GM21423 (cell line): ENCODE measurements around the gene RASSF6.
"Not testable (repeated sequence)": the region's sequence is repeated elsewhere in the genome, so short reads cannot be mapped to it uniquely, and the experiment has no call there.

Experiments used
- ATAC-seq: cut with Tn5 transposase; IDR thresholded peaks from one replicate; pipeline ENCODE4 v1.9.1; 2021; ENCODE audit warnings: mild to moderate bottlenecking, moderate library complexity; ENCODE audit not compliant: unreplicated experiment

Gene RASSF6

DNA sequence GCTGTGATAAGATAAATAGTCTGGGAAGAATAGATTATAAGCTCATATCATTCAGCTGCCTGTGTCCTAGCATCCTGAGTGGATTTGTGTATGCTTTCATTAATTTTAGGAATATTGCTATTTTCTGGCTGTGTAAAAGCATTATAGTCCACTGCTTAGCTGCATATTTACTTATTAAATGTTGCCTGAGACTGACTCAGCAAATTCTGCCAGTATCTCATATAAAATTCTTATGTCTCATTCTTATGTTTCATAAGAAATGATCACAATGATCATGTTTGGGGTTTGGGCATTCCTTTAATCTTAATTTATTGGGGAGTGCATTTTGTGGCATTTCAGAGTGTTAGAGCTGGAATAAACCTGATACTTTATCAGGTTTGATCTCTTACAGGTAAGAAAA, 34.9 kb downstream of the RASSF6 start:
- no peak for ATAC-seq

DNA sequence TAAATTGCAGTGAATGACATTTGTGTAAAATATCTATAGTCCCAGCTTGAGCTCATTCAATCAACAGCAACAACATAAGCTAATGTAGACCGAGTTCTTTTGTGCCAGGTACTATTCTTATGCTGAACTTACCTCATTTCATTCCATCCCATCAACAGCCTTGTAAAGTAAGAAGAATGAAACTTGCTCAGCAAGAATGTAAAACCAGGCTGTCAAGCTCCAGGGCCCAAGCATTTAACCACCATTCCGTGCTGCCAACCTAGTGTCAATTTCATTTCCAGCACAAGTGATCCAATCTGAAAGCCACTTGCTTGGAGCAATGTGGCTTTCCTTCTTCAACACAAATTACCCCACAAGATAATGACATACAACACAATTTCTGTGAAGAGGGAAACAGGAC, 36.6 kb downstream of the RASSF6 start:
- no peak for ATAC-seq

DNA sequence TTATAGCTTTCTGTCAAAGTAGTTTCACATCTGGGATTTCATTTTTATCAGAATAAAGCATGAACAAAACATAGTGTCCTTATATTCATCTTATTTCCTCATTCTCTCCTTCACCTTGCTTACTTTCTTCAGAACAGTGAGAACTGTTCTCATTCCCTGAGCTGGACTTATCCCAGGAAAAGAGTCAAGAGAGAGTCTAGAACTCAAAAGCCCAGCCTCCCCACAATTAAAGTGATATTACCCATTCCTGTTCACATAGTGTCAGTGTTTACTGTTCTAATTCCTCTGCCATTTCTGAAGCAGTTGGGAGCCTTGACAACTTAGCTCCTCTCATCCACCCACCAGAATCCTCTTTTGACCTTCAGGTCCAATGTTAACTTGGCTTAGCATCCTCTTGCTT, 42.9 kb downstream of the RASSF6 start:
- no peak for ATAC-seq

DNA sequence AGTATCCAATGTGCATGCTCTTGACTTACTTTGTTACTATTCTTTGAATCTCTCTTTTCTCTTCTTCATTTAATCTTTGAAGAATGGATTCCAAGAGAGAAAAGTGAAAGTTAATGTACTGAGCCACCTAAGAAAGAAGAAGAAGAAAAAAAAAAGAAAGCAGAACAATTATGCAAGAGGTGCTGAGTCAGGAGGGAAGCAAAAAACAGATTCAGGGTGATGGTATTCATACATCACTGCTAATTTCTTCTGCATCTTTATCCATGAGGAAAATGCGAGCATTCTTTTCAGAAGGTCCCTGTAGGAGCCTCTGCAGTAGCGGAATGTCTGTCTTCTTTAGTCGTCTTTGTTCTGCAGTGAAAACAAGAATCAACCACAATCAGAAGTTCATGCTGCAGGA, 43.9 kb downstream of the RASSF6 start:
- no peak for ATAC-seq

DNA sequence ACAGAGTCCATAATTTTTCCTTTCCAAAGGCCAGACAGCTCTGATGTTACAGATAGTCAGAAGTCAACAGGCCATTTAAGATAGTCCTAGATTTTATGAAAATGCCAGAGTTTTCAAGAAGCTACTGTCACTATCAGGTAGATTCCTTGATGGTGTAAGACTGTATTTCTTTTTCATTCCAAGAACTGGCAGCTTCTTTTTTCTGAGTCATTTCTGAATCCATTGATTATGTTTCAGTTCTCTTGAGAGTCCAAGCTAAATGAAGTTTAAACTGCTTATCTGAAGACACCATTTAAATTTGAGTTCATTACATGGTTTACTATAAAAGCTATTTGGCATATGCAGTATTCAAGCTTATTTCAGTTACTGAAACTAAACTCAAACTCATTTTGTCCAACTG, 44.6 kb downstream of the RASSF6 start:
- no peak for ATAC-seq

DNA sequence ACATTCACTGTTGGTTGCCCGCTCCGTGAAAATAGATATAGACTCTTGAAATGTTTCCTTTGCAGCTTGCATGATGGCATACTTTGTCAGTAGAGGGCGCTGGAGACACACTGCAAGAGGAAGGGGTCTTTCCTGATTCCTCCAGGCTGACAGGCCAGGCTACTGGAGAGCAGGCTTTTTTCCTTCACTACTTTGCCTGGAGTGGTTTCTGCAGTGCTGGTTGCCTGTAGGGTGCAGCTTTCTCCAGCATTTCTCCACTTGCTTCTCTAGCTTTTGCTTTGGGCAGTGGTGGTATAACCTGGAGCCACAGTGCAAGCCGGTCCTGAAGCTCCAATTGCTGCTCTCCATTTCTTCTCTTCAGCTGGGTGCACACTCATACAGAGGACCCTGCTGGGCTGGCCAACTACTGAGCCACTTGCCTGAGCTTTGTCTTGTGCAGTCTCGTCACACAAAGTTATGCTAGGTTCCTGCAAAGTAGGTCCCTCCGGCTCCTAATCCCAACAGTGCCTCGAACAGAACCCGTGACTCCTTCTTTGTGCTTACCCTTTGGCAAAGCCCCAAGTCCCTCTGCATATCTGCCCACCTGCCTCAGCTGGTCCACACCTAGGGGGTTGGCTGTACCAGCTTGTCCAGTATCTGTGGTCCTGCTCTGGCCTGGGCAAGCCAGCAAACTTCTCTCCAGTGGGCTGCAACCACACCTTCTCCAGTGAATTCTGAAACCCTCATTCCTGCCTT, 46.3 kb downstream of the RASSF6 start:
- ATAC-seq: peak; percentile 61

DNA sequence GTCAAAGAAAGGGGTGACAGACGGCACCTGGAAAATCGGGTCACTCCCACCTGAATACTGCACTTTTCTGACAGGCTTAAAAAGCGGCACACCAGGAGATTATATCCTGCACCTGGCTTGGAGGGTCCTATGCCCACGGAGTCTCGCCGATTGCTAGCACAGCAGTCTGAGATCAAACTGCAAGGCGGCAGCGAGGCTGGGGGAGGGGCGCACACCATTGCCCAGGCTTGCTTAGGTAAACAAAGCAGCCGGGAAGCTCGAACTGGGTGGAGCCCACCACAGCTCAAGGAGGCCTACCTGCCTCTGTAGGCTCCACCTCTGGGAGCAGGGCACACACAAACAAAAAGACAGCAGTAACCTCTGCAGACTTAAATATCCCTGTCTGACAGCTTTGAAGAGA, 69.4 kb downstream of the RASSF6 start:
- ATAC-seq: not testable (repeated sequence)

DNA sequence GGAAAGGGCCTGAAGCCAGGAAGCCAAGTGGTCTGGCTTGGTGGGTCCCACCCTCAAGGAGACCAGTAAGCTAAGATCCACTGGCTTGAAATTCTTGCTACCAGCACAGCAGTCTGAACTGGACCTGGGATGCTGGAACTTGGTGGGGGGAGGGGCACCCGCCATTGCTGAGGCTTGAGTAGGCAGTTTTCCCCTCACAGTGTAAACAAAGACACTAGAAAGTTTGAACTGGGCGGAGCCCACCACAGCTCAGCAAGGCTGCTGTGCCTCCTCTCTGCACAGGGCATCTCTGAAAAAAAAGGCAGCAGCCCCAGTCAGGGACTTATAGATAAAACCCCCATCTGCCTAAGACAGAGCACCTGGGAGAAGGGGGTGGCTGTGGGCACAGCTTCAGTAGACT, 75.6 kb downstream of the RASSF6 start:
- no peak for ATAC-seq

DNA sequence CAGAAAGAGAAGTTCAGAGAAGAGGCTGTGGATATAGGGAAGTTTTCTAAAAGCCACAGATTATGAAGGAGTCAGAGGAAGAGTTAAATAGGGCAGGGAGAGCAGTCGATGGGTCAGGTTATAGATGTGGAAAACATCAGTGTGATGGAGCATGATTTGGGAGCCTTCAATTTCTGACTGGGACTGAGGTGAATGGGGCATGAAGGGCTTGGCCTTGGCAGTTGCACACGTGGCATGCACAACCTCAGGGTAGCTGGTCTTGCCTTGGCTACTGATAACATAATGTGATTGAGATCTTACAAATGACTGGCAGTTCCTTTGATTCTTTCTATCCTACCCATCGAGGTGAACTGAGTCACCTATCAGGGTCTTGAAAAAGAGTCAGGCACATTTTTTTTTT, 79.0 kb downstream of the RASSF6 start:
- ATAC-seq: no peak

DNA sequence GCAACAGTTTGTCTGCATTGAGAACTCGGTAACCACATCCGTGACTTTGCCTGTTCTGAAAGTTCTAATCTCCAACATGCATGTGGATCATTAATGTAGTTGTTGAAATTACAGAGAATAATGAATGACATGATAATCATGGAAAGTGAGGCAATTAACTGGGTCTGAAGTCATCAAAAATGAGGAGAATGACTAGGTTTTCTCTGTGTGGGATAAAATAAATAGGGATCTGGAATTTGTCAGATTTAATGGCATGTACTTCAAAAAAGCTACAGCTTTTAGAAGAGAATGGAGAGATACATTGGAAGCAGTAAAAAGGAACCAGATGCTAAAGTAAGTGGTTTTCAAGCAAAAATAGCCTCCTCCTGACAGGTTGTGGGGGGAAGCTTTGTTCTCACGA, 79.4 kb downstream of the RASSF6 start:
- no peak for ATAC-seq

DNA sequence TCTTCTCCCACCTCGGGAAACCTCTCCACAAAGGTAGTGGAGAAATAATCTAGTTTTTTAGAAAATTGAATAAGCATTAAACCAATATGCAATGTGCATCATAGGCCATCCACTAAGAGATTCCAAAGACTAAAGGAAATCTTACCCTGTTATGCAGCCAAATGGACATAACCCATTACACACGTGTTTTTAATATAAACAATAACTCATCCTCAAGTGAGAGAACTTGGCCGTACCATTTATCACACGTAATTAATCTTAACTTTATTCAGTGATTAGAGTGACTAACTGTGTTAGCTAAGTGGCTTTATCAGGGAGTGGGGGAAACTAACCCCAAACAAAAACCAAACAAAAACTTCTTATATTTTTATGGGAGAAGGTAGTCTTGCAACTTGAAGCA, 80.8 kb downstream of the RASSF6 start:
- no peak for ATAC-seq

DNA sequence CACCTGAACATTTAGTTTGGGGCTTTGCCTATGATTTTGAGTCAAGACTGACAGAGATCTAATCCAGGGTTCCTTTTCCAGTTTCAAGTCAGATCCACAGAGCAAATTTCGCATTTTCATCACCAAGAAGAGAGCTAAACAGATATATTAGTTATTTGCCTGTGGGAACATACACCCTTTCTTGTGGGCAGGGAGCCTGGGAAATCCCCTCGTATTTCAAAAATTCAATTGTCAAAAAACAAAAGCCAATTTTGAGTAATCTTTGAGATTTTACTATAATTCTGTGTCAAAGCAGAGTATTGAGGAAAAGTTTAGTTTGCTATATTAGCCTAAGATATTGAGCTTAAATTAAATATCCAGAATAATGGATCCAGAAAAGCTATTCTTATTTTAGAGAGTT, 82.1 kb downstream of the RASSF6 start:
- ATAC-seq: no peak

DNA sequence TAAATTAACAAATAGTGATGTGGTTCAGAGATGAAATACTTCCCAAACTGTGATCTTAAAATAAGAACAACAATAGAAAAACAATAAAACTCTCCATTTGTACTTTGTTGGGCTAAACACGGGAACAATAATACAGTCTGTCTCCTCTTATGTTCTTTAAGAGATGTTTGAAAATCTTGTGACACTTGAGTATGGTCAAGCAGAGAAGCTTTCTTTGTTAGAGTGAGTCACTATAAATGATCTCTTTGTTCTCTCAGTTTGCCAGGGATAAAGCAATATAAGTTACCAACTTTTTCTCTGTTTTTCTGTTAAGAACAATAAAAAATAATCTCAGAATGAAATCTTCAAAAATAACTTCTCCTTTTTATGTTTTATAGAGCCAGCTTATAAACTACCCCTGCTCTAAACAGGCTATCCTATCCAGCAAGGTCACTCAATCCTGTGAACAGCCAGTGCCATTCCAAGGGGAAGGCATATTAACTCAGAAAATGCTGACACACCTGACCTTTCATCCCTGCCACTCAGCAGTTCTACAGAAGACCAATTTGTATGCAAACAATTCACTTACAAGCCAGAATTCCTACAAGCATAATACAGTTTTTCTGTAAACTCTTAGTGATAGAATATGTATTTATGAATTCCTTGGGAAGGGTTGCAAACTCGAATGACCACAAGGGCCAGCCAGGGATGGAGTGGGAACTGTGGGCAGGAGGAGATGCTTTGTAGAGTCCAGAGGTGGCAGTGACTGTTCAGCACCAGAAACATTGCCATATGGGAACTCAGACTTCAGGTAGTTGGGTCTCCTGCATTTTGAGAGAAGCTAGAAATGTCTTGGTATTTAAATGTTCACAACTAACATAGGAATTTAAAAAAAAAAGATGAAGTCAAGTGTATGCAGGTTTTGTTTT, 86.5 kb downstream of the RASSF6 start:
- no peak for ATAC-seq

DNA sequence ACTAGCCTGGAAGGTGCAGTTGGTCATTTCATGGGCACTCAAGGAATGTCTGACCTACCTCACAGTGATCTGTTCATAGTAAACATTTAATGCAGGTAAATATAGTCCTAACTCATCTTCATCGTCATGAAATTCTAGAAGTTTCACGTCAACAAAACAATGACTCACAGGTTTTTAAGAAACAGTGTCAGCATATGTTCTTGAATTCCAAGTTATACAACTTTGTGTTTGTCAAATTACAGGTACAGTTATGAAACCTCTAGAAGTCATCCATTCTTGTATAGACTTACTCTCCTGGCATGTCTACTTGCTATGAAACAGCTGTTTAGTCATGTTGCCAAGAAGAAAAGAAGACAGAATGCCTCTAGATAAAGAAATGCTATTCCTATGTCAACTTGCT, 92.1 kb downstream of the RASSF6 start:
- no peak for ATAC-seq

DNA sequence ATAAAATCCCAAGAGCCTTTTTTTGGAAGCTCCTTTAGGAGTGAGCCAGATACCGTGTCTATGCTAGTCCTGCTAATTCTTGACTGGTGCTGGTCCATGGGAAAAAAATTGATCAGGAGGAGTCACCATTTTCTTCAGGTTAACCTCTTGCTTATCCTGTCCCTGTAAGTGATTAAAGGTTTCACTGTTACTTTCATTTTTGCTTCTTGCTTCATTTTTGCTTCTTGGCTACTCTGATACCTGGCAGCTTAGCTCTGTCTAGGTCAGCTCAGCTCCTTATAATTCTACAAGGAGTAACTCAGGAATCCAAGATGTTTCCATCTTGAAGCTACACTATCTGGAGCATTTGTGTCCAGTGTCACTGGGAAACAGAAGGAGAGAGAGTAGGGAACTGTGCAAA, 93.0 kb downstream of the RASSF6 start:
- peak; percentile 73 for ATAC-seq

DNA sequence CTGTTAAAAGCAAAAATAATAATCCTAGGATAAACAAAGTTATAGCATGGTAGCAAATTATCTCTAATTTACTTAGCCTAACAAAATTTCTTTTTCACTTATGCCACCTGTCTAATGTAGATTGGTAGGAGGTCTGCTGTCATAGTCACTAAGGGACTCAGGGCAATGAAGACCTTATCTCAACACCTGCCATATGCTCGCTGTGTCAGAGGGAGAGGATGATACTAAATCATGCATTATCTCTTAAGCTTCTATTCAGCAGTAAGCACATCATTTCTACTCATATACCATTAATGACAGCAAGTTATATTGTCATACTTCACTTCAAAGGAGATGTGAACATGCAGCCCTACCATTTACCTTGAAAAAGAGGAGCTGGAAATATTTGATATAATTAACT, 94.6 kb downstream of the RASSF6 start:
- no peak for ATAC-seq

DNA sequence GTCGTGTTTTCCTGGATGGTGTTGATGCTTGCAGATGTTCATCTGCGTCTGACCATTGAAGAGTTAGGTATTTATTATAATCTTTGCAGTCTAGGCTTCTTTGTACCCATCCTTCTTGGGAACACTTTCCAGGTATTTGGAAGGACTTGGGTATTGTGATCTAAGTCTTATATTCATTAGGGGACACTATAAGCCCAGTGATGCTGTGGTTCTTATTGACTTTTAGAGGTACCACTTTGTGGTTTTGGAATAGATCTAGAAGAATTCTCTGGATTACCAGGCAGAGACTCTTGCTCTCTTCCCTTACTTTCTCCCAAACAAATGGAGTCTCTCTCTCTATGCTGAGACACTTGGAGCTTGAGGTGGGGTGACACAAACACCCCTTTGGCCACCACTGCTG, 97.1 kb downstream of the RASSF6 start:
- ATAC-seq: no peak
